NT2/D1 (cell line): ENCODE data around the gene PRRG3.

Experiments used
- YY1 ChIP-seq: IDR thresholded peaks from 2 replicates; pipeline ENCODE4 v1.6.1; 2011; ENCODE audit not compliant: insufficient read length, insufficient read depth
- ZNF274 ChIP-seq: IDR thresholded peaks from 2 replicates; pipeline ENCODE4 v1.6.1; 2011; ENCODE audit warnings: mild to moderate bottlenecking, low read depth, low read length

DNA sequence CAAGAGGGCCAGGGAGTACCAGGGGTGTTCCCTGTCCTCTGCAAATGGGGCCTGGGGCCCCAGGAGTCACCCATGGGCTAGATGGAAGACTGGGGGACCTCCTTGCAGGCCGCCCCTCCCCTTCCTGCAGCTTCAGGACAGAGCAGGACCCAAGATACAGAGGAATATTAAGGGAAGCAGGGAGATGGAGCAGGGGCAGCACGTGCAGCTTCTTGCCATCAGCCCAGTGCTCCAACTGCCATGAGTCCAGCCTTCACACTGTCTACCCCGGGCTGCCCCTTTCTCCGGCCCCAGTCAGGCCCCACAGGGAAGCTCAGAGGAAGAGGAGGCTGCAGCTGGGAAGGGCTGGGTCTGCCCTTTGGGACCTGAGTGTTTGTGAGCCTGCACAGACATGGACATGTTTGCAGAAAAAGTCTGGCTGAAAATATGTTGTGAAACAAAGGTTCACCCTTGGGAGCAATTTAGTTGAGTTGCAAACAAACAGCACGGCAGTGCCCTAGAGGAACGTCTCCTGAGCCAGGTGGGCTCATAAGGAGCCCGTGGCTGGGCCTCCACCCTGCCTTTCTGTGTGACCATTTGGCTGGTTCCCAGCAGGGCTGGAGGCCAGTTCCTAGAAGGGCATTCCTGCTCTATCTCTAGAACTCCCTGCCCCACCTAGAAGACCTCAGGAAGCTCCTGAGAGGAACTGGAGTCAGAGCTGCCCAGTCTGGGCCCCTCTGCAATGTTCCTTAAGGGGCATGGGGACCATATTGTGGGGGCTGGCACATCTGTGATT is 29.5 kb downstream of the PRRG3 start:
- TF ChIP-seq YY1 (no peak), ZNF274 (no peak)
